ENCODE results near the gene PRDM13. TPM values are rescaled to one million over a fixed set of nuclear protein-coding genes. Genes with fewer than 3 reads are reported as not detected.
A peak's percentile ranks its signal among the peaks of the same experiment; 100 is the strongest.
"Not testable (repeated sequence)": the region's sequence is repeated elsewhere in the genome, so short reads cannot be mapped to it uniquely, and the experiment has no call there.

Gene PRDM13
- total RNA-seq, 1 donor from 2014 or later = not detected

DNA sequence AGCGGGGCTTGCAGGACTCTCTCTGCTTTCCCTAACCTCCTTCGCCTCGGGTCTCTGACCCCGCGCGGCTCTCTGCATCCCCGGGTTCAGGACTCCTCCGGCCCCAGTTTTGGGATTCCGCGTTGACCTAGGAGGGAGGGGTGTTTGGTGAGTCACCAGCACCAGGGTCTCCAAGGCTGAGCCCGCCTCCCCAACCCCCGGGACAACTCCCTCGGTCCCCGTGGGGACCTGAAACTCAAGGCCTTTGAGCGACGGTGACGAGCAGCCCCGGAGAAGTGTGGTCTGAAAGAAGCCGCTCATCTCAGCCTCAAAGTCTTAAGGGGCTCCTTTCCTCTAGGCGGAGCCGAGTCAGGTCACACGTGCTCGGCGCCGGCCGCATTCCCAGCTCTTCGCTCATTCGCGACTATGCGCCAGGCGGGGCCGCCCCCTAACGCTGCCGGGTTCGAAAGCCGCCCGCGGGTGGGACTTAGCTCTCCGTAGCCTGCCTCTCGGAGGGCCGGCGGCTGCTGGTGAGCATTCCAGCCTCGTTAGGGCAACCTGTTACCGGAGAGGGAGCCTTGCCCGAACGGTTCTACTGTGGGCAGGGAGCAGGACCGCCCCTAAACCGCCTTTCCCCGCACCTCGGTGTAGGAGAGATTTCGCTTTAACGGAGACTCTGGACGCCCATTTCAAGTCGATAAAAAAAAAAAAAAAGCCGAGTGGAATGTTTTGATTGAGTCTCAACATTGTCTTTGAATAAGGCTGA is 3.0 kb upstream of the PRDM13 start:
- DNase-seq (ENCODE audit: low read depth in 2 of 2) = peak in 1 of 2 donors; percentile 43

DNA sequence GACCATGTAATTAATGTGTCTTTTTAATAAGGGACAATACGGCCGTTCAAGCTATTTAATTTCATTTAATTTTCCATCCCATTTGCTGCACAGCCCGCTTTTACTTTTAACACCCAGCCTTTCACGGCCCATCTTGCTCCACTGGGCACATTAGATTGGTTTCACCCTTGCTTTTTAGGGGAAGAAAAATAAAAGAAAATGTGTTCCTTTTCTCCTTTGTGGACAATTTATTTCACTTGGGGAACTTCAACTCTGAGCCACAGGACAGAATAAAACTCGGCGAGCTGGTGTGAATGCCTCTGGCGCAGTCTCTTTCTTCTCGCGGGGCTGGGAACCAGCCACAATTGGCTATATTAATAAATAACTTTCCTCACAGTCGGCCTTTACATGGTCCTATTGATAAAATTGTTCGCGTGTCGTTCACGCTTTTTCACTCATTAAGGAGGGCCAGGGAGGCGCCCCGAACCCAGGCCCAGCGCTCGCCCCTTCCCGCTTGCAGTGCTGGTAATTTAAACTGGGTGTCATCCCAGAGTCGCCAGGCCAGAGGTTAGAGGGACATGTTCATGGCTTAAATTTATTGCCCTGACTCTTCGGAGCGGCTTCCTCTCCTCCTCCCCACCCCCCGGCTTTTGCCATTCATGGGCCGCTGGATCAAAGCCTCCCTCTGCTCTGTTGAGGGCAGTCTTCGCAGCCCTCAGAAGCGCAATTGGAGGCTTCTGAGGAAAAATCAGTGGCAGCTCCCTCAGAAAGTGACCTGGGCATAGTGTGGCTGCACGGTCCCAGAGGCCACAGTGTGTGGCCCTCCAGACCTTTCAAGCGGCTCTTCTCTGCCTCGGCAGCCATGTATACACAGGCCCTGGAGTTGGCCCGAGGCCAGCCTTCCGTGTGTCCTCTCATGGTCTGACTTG is 2.2 kb upstream of the PRDM13 start:
- no peak for DNase-seq (ENCODE audit: low read depth in 2 of 2)

DNA sequence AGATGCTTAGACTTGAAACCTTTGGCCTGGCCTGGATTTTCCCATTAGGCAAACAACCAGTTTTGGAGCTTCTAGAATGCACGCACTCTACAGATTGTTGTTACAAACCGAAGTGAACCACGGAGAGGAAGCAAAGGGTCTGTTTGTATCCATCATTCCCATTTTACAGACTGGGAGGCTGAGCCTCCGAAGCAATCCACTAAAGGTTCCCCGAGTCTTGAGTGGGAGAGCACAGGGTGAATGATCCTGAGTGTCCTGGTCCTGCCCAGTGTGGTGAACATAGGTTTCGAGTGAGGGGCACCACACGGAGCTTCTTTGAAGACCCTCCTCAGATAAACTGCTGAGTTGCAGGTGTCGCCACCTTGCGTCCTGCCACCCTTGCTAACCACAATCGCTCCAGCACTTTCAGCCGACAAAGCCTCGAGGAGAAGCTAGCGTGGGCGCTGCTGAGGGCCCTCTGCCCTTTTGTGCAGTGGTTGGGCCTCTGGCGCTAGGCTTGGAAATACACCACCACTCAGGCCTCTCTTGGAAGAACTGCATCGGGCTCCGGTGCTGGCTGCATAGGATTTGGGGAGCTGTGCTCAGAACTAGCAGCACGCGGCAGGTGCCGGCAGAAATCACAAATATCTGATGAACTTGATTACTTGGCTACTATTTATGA is 1.4 kb upstream of the PRDM13 start:
- DNase-seq (ENCODE audit: low read depth in 2 of 2) = no peak

DNA sequence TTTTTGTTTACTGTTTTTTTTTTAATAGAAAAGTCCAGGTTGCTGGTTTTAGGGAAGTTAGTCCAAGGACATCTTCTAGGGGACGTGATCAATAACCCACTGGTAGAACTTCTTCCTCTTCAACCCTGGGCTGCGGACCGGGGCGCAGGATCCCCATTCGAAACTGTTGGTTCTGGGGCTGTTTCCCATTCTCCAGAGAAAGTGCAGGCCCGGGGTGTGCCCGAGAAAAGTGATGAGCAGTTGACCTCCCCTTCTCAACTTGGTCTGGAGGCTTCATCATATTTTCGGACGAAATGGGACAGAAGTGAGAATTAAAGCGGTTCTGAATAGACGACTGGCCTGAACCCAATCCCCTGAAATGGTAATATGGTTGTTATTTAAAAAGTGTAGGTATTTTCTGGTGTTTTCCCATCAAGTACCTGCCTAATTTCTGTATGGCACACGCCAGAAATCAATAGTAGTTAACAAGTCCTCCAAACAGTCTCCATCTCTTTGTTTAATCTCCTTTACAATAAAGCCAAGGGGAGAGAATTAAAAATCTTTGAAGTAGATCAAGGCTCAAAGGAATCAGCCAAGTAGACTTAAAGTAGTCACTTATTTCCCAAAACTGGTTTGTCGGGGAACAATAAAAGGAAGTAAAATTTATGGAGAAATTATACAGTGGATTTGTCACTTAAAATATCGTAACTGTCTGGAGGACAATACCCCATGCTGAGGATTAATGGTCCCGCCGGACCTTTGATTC is 550 bp upstream of the PRDM13 start:
- no peak for DNase-seq (ENCODE audit: low read depth in 2 of 2)

DNA sequence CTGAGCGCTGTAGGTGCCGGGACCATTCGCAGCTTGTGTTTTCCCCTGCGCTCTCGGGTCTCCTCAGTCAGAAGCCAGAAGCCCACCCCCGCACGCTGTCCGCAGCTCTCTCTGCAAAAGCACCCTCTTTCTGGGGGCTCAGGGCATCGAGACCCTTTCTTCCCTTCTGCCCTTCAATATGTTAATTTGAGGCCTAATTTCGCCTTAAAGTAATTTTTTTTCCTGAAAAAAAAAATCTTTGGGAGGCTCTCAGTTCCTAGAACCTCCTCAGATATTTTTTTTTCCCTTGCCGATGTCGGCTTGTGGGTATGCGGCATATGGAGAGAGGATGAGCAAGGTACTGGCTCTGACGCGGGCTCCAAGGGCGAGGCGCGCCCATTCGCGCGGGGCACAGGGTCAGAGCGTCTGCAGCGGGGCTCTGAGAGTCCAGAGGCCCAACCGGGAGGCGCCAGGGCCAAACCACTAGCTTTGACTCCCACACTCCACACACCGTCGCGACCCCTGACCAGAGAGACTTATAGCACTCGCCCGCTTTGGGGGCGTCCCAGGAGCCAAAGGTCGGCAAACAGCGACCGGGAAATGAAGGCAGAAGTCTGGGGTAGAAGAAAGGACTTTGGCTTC is 893 bp downstream of the PRDM13 start:
- no peak for DNase-seq (ENCODE audit: low read depth in 2 of 2)

DNA sequence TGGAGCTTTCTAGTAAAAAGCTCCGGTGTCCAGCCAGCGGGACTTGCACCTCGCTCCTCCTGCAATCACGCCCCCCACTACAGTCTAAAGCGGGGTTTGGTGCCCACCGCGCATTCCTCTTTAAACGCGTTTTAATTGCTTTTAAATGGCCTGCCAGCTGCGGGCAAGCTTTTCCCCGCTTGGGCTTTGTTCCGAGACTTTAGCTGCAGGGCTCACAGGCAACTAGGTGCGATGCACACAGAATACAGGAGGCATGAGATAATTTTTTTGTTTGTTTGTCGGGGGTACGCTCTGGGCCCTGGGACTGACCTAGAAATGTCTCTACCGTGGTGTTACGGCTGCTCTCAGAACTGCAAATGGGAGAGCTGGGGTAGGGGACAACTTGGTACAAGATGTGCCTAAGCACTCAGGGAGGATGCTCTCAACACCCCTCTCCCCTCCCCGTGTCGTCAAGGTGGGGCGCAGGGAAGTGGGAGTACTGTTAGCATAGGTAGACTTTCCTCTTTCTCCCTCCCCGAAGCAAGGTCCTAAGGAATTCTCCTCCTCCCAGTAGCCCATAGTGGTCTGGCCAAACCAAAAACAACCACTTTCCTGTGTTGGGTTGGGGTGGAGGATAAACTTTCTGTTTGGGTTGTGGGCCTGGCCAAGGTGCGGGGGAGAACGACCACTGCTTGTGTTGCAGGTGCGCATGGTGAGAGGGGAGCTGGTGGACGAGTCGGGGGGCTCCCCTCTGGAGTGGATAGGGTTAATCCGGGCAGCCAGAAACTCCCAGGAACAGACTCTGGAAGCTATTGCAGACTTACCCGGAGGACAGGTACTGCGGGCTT is 1.6 kb downstream of the PRDM13 start:
- no peak for DNase-seq (ENCODE audit: low read depth in 2 of 2)

DNA sequence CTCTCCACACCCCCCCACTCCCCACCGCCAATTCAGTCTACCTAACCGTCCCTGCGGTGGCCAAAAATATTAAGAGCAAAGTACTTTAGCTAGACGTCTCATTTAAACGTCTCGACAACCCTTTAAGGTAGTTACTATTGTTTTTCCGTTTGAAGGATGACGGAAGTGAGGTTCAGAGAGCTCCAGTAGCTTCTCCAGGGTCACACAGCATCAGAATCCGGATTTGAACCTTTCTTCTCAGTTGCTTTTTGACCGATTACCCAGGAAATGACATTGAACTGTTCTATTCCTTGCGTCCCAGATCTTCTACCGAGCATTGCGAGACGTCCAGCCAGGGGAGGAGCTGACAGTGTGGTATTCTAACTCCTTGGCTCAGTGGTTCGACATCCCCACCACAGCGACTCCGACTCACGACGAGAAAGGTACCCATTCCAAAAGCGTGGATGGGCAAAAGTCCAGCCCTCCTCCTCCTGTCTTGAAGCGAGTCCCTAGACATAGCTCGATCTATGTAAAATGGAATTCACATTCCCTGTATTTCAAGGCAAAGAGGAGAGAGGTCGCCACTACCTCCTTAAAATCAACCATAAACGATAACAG is 2.4 kb downstream of the PRDM13 start:
- no peak for DNase-seq (ENCODE audit: low read depth in 2 of 2)

DNA sequence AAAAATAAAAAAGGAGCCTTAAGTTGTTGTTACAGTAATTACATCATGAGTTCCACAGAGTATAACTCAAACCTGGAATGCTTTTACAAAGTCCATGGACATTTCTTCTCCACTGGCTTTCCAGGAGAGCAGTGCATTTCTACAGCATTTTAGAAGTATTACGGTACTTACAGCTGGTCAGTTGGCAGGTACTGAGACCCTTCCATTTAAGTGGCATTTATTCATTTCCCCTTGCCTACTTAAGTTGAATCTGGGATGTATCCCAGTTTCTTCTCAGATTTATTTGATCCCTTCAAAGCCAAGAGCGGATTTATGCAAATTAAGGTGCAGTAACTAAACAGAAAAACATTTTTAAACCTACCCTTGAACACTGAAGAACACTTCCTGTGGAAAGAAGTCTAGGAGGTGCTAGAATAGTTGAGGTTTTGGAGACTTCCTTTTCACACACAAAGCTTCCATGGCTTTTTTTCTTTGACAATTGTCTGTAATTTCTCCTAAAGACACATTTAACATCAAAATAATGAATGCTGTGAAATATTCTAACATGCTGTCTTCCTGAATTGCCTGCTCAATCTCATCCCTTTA is 3.4 kb downstream of the PRDM13 start:
- no peak for DNase-seq (ENCODE audit: low read depth in 2 of 2)

DNA sequence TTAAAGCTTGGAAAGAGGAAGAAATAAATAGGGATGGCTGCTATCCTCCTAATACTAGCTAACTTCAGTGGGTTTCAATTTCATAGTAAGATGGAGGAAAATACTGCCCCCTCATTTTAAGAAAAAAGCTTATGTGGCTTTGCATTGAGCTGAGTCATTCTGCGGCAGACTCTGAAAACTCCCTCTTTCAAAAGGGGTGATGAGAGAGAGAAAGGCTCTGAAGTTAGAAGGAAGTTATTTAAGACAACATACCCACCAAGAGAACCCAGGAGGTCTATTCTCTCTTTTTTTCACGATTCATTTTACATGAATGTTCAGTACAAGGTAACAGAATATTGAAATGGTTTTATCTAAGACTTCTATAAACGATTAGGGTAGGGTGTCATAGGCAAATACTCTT is 4.5 kb downstream of the PRDM13 start:
- DNase-seq (ENCODE audit: low read depth in 2 of 2) = no peak

DNA sequence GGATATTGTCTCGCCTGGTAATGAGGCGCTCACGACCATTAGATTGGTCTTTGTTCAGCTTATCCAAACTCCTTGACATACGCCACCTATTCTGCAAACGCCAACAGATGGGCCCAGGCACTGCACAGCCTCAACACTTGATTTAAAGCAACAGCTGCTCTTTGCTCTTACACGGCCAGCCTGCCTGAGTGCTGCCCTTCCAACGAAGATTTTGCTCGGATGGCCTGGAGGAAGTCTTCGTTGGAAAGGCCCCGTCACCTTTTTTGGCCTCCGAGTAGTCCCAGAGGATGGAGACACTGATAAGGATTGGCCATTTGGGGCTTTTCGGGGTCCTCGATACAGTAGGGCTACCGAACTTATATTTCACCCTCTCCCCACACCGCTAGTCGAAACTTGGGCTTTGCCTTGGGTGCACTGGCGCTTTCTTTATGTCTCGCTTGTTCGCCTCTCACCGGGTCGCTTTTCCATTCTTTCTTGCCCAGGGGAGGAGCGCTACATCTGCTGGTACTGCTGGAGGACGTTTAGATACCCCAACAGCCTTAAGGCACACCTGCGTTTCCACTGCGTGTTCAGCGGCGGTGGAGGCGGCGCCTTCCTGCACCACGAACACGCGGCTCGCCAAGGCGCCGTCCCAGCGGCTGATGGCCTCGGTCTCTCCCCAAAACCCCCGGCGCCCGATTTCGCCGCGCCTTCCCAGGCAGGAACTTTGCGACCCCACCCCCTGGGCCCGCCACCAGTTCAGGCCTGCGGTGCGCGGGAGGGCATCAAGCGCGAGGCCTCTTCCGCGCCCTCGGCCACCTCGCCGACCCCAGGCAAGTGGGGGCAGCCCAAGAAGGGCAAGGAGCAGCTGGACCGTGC is 6.1 kb downstream of the PRDM13 start:
- no peak for DNase-seq (ENCODE audit: low read depth in 2 of 2)

DNA sequence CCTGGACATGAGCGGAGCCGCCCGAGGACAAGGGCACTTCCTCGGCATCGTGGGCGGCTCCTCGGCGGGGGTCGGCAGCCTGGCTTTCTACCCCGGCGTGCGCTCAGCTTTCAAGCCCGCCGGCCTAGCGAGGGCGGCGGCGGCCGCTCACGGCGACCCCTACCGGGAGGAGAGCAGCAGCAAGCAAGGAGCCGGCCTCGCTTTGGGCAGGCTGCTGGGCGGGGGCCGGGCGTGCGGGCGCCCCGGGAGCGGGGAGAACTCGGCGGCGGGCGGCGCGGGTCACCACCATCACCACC is 6.7 kb downstream of the PRDM13 start:
- DNase-seq (ENCODE audit: low read depth in 2 of 2) = peak in 1 of 2 donors; percentile 59

DNA sequence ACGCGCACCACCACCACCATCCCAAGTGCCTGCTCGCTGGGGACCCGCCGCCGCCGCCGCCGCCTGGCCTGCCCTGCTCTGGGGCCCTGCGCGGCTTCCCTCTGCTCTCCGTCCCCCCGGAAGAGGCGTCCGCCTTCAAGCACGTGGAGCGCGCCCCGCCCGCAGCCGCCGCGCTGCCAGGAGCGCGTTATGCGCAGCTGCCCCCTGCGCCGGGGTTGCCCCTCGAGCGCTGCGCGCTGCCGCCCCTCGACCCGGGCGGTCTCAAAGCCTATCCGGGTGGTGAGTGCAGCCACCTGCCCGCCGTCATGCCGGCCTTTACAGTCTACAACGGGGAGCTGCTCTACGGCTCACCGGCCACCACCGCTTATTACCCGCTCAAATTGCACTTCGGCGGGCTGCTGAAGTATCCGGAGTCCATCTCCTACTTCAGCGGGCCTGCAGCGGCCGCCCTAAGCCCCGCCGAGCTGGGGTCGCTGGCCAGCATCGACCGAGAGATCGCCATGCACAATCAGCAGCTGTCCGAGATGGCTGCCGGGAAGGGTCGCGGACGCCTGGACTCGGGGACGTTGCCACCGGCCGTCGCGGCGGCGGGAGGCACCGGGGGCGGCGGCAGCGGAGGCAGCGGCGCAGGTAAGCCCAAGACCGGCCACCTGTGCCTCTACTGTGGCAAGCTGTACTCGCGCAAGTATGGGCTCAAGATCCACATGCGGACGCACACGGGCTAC is 7.2 kb downstream of the PRDM13 start:
- DNase-seq (ENCODE audit: low read depth in 2 of 2) = no peak

DNA sequence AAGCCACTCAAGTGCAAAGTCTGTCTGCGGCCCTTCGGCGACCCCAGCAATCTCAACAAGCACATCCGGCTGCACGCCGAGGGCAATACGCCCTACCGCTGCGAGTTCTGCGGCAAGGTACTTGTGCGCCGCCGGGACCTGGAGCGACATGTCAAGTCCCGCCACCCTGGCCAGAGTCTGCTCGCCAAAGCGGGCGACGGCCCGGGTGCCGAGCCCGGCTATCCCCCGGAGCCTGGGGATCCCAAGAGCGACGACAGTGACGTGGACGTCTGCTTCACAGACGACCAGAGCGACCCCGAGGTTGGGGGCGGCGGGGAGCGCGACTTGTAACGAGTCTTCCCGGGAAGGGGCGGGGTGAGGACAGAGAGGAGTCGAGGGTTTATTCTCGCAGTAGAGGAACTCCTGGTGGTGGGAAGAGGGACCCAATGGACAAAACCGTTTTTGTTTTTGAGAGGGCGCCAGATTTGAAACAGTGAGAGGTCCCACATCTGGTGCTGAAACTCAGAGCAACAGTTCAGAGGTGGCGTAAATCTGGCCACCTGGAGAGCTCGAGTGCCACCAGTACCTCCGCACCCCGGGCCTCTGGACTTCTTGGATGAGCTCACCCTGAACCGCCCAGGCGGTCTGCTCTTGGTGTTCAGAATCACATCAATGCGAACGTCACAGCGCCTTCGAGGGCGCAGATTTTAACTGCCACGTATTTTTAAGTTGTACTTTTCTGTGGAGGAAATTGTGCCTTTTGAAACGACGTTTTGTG is 8.0 kb downstream of the PRDM13 start:
- no peak for DNase-seq (ENCODE audit: low read depth in 2 of 2)

DNA sequence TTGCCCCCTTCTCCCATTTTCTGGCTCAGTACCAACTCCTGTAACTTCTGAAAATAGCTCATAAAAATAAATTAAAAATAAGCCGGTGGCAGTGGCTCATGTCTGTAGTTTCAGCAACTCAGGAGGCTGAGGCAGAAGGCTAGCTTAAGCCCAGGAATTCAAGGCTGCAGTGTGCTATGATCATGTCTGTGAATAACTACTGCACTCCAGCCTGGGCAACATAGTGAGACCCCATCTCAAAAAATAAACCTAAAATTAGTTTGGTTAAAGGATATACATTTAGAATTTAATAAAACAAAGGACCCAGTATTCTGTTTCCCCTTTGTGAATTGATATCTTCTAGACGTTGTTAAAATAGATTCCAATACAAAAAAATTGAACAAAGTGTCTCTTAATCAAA is 10.5 kb downstream of the PRDM13 start:
- DNase-seq (ENCODE audit: low read depth in 2 of 2) = no peak

DNA sequence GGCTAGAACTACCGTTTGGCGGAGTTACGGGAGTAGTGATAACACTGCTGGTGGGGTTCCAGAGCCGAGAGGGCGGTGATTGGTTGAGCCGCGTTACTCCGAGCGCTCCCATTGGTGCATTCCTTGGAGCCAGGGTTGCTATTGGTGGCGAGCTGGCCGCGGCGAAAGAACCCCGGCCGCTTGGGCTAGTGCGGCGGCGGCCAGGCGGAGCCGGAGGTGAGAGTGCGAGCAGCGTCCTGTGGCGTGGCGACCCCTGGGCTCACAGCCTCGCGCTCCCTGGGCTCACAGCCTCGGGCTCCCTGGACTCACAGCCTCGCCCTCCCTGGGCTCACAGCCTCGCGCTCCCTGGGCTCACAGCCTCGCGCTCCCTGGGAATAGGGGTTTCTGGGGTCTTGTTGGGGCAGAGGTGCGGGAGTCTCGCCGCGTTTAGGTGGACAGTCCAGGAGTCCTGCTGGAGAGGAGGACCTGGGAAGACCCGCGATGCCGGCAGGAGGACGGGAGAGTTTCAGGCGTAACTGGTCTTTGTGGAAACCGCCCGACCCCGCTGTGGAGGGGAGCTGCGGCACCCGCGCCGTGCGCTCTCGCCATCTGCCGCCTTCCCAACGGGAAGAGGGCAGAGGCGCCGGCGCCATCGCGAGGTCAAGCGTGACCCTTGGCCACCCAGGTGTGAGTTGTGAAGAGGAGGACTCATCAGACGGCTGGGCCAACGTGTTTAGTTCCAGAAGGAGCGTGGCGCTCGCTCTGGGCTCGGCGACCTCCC is 12.2 kb downstream of the PRDM13 start:
- no peak for DNase-seq (ENCODE audit: low read depth in 2 of 2)

DNA sequence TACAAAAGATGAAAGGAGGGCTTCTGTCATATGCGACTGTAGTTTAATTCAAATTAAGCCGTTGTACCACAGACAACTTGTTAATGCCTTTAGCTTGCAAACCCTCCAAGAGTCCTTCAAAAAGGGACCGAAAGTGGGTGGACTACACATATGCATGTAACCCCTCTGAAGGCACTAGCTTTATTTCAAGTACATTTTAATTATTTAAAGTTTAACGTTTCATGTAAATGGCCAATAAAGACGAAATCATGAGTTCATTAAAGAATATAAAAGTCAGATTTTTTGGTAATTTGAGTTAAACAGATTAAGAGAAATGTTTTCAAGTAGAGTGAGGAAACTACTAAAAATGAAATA is 12.8 kb downstream of the PRDM13 start:
- no peak for DNase-seq (ENCODE audit: low read depth in 2 of 2)

DNA sequence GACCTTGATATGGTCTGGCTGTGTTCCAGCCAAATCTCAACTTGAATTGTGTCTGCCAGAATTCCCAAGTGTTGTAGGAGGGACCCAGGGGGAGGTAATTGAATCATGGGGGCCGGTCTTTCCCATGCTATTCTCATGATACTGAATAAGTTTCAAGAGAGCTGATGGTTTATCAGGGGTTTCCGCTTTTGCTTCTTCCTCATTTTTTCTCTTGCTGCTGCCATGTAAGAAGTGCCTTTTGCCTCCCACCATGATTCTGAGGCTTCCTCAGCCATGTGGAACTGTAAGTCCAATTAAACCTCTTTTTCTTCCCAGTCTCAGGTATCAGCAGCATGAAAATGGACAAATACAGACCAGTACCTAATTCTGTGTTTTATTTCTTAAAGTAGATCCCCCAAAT is 15.4 kb downstream of the PRDM13 start:
- DNase-seq (ENCODE audit: low read depth in 2 of 2) = not testable (repeated sequence)
